Measurements from ENCODE around the gene SLC35A1. TPM values are rescaled to one million over a fixed set of nuclear protein-coding genes. Genes with fewer than 3 reads are reported as not detected.
A peak's percentile ranks its signal among the peaks of the same experiment; 100 is the strongest.
"Not testable (repeated sequence)": the region's sequence is repeated elsewhere in the genome, so short reads cannot be mapped to it uniquely, and the experiment has no call there.

The SLC35A1 gene, protein sequence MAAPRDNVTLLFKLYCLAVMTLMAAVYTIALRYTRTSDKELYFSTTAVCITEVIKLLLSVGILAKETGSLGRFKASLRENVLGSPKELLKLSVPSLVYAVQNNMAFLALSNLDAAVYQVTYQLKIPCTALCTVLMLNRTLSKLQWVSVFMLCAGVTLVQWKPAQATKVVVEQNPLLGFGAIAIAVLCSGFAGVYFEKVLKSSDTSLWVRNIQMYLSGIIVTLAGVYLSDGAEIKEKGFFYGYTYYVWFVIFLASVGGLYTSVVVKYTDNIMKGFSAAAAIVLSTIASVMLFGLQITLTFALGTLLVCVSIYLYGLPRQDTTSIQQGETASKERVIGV
- total RNA-seq, result 10.9 TPM
- long read RNA-seq, transcript SLC35A1-201 (8 exons, 1,851 nt), result major isoform, 13 of 20 reads
- long read RNA-seq, partial matches to known transcripts, result 1 of 20 reads
- long read RNA-seq, other reads (novel, unspliced or antisense), result 6 of 20 reads

DNA sequence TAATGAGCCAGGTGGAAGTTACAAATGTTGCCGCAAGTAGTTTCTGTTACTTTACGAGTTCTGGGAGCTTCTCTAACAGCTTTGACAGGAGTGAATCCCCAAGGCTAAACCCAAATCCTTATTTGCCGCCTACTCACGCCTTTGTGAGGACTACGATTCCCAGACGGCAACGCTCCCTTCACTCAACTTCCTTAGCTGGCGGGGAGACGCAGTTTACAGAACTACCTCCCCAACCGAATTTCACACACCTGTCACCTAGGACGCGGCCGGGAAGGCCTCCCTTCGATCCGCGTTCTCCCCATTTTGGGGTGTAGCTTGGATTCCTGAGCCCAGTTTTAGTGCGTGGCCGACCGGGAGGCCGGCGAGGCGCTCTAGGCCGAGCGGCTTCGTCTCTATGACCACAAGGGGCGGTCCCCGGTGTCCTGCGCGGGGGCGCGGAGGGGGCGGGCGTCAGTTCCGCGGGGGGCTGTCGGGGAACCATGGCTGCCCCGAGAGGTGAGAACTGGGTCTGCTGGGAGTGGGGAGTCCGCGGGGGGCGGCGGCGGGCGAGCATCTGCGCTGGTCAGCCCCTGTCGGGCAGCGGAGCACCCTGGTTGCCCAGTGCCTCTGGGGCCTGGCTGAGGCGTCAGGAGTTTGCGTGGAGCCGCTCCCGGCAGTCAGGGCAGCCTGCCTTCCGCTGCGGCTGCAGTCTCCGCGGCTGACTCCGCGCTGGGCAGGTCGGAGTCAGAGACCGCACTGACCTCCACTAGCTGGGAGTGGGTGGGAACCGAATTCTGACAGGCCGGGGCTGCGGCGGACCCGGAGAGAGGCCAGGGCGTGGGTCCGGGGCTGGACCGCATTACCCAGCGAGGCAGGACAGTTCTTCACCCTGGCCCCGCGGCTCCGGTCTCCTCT is at the start of gene SLC35A1:
Gene SLC35A1, plus strand, starts transcription at position 450 of the 894 bp plus-strand sequence. Its CDS starts 30 bp downstream, at position 480.
- intact Hi-C loops (cut with DNase I), result loop anchor here (2.0 kb wide), 4 partner anchors 64 to 324 kb away; partner anchors contain the start of gene RARS2

DNA sequence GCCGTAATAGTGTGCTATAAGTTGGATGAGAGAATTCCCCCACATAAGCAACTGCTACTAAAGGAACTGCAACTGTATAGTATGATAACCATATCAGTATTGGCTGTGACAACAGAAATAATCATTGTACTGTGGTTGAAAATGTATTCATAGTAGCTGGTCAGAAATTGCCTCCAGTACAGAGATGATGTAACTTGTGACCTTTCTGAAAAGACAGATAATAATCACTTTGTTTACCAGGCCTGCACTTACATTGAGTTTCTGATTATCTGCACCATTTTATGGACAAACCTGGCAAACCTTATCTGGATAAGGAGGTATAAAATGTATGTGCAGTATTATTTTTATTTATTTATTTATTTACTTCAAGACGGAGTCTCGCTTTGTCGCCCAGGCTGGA is 46.0 kb upstream of the SLC35A1 start:
- intact Hi-C loops (cut with DNase I), result no loop called here
- no peak for DNase-seq (ENCODE audit: low spot score)

More for the DNA sequence above, at the start of gene SLC35A1:
- DNase-seq (ENCODE audit: low spot score), result peak; percentile 94

GRCh38 chr6:87430499-87430898 is 42.3 kb upstream of the SLC35A1 start:
- intact Hi-C loops (cut with DNase I), result no loop called here
- DNase-seq (ENCODE audit: low spot score), result no peak

DNA sequence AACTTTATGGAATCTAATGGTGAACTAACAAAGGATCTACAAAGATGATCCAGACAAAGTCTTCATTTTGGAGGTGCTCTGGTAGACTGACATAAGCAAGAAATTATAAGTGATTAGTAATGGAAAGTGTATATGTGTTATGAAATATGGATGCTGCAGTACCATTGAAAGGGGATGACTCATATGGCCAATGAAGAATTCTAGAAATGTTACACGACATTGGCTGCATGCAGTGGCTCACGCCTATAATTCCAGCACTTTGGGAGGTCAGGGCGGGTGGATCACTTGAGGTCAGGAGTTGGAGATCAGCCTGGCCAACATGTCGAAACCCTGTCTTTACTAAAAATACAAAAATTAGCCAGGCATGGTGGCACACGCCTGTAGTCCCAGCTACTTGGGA is 41.5 kb upstream of the SLC35A1 start:
- intact Hi-C loops (cut with DNase I), result no loop called here
- DNase-seq (ENCODE audit: low spot score), result no peak

- no peak for DNase-seq (ENCODE audit: low spot score)
- intact Hi-C loops (cut with DNase I), result no loop called here
These were observed 36.3 kb upstream of the SLC35A1 start for GRCh38 chr6:87436435-87436834.

DNA sequence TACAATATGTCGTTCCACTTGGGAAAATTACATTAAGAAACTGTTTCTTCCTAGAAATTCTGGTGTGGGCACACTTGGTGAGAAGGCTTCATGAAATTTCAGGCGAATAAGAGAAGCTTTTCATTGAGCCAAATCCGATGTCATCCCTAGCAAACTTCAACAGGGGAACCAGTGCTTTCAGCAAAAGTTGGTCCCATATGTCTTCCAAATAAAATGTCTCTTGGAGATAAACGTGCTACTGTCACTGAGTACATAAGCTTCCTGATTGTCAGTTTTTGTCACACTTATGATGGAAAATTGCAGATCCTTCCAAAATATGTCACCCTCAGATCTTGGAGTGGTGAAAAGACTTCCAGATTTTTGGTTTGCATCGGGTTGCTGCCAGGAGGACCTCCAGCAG is 31.1 kb upstream of the SLC35A1 start:
- intact Hi-C loops (cut with DNase I), result no loop called here
- no peak for DNase-seq (ENCODE audit: low spot score)

DNA sequence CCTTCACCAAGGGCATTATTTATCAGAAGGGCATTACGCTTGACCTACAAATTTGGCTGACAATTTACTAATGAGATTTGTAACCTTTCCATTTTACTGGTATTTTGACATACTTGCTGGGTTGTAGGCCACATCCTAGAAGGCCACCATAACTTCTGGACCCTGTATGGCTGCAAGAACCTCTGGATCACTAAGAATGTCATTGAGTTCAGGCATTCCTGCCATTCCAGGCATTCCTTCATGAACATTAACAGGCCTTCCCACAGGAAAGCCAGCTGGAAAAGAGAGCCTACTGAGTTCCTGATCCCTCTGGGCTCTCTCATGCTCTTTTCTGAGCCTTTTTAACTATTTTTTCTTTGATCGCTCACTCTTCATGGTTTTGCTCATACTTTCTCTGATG is 28.4 kb upstream of the SLC35A1 start:
- no peak for DNase-seq (ENCODE audit: low spot score)
- intact Hi-C loops (cut with DNase I), result no loop called here

GRCh38 chr6:87465051-87465450 is 7.7 kb upstream of the SLC35A1 start:
- intact Hi-C loops (cut with DNase I), result no loop called here

DNA sequence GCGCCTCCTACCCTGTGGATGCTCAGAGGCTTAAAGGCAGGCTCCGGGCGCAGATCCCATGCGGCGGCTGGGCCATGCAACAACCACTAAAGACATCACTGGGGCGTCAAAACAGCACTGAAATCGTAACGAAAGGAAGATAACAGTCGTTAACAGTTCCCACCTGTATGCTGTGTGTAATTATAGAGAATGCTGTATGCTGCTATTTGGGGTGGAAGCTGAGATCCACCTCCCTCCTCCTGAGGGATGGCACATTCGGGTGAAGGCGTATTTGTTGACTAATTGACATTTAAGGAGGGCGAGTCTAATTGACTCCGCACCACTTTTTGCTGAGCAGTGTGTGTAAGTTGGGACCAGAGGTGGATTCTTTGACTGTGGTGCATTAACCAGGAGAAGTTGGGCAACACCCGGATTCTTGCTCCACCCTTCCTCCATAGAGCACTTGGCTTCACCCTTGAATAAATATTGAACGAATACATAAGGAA is 687 bp downstream of the SLC35A1 start:
- no peak for DNase-seq (ENCODE audit: low spot score)
- intact Hi-C loops (cut with DNase I), result loop anchor here (2.0 kb wide), 4 partner anchors 65 to 323 kb away; partner anchors contain the start of gene RARS2

More at GRCh38 chr6:87465051-87465450, 7.7 kb upstream of the SLC35A1 start:
- no peak for DNase-seq (ENCODE audit: low spot score)

DNA sequence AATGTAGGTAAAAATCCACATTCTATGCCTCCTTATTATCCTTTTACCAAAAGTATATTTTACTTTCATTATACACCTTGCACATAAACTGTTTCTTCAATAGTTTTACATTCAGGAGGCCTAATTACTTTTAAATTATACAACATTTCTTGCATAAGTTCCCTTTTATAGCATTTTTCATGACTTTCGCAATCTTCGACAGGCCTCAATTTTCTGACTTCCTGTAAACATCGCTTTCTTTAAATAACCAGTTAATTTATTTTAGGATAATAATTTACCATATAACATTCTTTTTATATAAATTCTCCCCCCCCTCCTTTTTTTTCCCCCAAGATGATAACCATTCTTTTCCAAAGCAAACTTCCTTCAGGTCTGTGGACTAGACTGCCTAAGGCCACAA is 9.2 kb downstream of the SLC35A1 start:
- intact Hi-C loops (cut with DNase I), result no loop called here
- no peak for DNase-seq (ENCODE audit: low spot score)

DNA sequence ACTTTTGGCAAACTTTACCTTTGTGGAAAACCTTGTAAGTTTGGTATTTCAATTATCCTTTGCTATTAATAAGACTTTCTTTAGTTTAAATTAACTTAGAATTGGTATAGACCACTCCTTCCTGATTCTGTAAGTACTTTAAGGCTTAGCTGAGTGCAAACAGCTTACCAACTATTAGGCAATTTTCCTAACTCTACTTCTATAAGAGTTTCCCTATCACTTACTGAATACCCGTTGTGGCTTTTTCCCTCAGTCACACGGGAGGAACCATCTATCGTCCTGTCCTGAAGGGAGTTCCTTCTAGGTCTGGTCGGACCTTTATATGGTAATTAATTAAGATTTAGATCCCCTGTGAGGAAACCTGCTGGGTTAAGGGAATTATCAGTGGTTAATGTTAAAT is 9.6 kb downstream of the SLC35A1 start:
- DNase-seq (ENCODE audit: low spot score), result no peak
- intact Hi-C loops (cut with DNase I), result no loop called here

DNA sequence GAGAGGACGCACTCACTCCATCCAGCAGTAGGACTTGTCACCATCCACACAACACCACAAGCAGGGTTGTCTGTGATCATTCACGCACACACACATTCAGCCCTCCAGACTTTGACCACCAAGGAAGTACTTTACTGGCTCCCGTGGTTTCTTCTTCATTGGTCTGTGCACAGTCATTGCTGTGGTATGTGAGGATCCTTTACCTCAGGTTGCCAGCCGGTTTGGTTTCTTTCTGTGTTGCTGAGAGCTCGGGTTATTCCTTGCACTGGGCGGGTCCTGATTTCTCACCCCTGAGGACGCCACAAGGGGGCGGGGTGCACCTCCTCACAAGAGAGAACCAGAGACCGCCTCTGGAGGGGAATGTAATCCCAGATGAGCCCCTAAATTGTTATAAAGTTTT is 11.2 kb downstream of the SLC35A1 start:
- DNase-seq (ENCODE audit: low spot score), result no peak
- intact Hi-C loops (cut with DNase I), result no loop called here

- intact Hi-C loops (cut with DNase I), result no loop called here
- DNase-seq (ENCODE audit: low spot score), result no peak
These were observed 11.7 kb downstream of the SLC35A1 start for GRCh38 chr6:87484491-87484890.

GRCh38 chr6:87487555-87487954 is 14.8 kb downstream of the SLC35A1 start:
- DNase-seq (ENCODE audit: low spot score), result no peak
- intact Hi-C loops (cut with DNase I), result no loop called here

DNA sequence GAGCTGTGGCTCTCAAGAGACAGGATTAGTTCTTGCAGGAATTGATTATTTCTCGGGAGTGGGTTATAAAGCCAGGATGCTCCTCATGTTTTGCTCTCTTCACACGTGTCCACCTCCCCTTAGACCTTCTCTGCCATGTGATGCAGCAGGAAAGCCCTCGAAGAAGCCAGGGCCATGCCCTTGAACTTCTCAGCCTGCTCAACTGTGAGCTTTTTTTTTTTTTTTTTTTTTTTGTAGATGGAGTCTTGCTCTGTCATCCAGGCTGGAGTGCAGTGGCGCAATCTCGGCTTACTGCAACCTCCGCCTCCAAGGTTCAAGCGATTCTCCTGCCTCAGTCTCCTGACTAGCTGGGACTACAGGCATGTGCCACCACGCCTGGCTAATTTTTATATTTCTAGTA is 16.6 kb downstream of the SLC35A1 start:
- intact Hi-C loops (cut with DNase I); DNase-seq (ENCODE audit: low spot score): not testable (repeated sequence)

- intact Hi-C loops (cut with DNase I), result no loop called here
- no peak for DNase-seq (ENCODE audit: low spot score)
These were observed 22.1 kb downstream of the SLC35A1 start for GRCh38 chr6:87494761-87495422.

DNA sequence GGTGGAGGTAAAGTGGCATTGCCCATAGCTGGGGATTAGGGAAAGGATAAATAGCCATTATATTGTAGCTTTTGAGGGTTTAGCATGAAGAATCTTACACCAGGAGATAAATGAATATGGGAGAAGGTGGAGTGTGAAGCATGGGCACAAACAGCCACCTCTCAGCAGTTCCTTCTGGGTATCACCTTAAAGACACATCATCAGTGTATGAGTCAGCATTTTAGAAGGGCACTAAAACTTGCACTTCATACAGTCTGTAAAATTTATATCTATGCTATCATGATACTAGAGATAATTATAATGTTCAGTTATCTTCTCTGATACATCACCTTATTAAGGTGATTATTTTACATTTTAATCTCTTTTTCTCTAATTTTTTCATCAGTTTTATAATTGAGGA is 25.3 kb downstream of the SLC35A1 start:
- intact Hi-C loops (cut with DNase I), result no loop called here
- no peak for DNase-seq (ENCODE audit: low spot score)

- intact Hi-C loops (cut with DNase I), result no loop called here
- DNase-seq (ENCODE audit: low spot score), result no peak
These were observed 29.2 kb downstream of the SLC35A1 start for GRCh38 chr6:87501809-87502572.

DNA sequence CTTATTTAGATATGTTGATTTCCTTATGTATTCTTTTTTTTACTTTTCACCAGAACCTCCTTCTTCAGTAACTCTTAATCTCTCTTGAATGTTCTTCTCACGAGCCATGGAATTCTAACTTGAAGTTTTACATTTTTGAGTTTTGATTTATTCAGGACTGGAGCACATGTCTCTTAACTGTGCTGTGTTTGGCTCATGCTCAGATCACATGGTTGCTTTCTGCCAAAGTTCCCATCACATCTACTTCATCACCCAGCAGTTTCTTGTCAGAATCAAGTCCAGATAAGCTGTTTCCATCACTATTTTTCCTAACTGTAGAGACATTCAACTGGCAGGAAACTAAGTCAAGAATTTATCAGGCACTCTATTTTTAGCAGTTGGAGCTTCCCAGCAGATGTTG is 31.7 kb downstream of the SLC35A1 start:
- DNase-seq (ENCODE audit: low spot score), result no peak
- intact Hi-C loops (cut with DNase I), result no loop called here

All from cardiac septum (tissue), 1 donor.